Effector memory CD4-positive, alpha-beta T cell (primary cell): Measurements from ENCODE around the gene KCNK16.
A peak's percentile ranks its signal among the peaks of the same experiment; 100 is the strongest.

ENCODE experiments used
- DNase-seq, 3 donors: peaks; one replicate each; pipeline ENCODE4 v3.0.0-alpha.2; 2020
- H3K27ac ChIP-seq: 2 replicates; pipeline ENCODE4 v1.7.0; 2013; ENCODE audit warnings: mild to moderate bottlenecking, low read length, moderate library complexity; ENCODE audit not compliant: insufficient read depth, poor library complexity, severe bottlenecking
- H3K27me3 ChIP-seq: replicated peaks from 2 replicates; pipeline ENCODE4 v1.7.0; 2013; ENCODE audit warnings: mild to moderate bottlenecking, low read length; ENCODE audit not compliant: insufficient read depth, control insufficient read depth, poor library complexity, severe bottlenecking
- H3K36me3 ChIP-seq: 2 replicates; pipeline ENCODE4 v1.7.0; 2013; ENCODE audit warnings: mild to moderate bottlenecking, low read length, moderate library complexity; ENCODE audit not compliant: control insufficient read depth, insufficient read depth
- H3K4me1 ChIP-seq: 2 replicates; pipeline ENCODE4 v1.7.0; 2013; ENCODE audit warnings: low read length, mild to moderate bottlenecking; ENCODE audit not compliant: control insufficient read depth, insufficient read depth, poor library complexity, severe bottlenecking
- H3K4me3 ChIP-seq: 2 replicates; pipeline ENCODE4 v1.7.0; 2013; ENCODE audit warnings: low read length, low read depth, mild to moderate bottlenecking; ENCODE audit not compliant: insufficient read depth, poor library complexity, severe bottlenecking
- H3K9me3 ChIP-seq: 2 replicates; pipeline ENCODE4 v1.7.0; 2013; ENCODE audit warnings: mild to moderate bottlenecking, low read length, moderate library complexity; ENCODE audit not compliant: control insufficient read depth

The KCNK16 gene

DNA sequence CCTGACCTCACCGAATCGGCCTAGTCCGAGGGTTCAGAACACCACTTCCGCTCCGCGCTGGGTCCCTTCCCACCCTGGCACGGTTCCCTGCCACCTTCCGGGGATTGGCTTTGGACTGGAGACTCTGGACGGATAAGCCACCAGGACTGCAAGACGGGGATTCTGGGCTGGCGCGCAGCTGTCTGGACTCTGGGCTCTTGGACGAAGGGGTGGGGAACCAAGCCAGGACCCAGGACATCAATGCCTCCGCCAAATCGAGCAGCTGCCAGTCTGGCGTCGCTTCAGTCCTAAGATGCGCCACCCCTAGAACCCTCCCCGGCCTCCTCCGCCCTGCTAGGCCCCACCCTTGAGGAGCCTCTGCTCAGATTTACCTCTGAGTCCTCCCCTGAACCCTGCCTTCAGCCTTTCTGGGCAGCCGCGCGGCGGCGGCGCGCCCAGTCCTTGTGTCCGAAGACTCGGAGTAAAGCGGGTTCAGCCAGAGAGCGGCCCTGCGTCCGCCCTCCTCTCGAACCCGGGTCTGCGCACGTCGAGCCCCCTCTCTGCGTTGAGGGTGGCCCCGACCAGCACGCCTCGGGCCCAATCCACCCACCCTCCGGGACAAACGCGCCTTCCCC is 9.5 kb downstream of the KCNK16 start:
- Histone ChIP-seq H3K4me1 (peaks cover 5% of the 10 kb centered on the region), H3K9me3 (no peaks in the 10 kb centered on the region), H3K4me3 (no peak overlapping the region), H3K27me3 (peaks cover 13% of the 10 kb centered on the region), H3K27ac (no peak overlapping the region), H3K36me3 (no peaks in the 10 kb centered on the region)
- DNase-seq = no peak

DNA sequence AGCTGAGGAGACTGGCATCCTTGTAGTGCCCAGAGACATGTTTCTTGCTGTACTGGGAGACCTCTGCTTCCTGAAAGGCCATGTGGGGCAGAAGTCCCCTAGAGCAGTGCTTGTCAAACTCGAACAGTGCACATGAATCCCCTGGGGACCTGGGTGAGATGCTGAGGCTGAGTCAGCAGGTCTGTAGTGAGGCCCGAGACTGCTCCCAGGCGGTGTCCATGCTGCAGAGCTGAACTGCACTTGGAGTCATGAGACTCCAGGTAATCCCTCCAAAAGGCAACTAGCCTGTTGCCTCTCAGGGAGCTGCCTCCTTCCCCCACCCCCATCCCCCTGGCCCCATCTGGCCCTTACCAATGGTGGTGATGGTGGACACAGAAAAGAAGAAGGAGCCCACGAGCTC is 12.0 kb downstream of the KCNK16 start:
- peaks cover 5% of the 10 kb centered on the region for H3K4me1 ChIP-seq
- peaks cover 11% of the 10 kb centered on the region for H3K27me3 ChIP-seq
- no peak overlapping the region for H3K27ac ChIP-seq
- no peaks in the 10 kb centered on the region for H3K9me3 ChIP-seq
- no peak overlapping the region for H3K4me3 ChIP-seq
- no peaks in the 10 kb centered on the region for H3K36me3 ChIP-seq
- DNase-seq = no peak

DNA sequence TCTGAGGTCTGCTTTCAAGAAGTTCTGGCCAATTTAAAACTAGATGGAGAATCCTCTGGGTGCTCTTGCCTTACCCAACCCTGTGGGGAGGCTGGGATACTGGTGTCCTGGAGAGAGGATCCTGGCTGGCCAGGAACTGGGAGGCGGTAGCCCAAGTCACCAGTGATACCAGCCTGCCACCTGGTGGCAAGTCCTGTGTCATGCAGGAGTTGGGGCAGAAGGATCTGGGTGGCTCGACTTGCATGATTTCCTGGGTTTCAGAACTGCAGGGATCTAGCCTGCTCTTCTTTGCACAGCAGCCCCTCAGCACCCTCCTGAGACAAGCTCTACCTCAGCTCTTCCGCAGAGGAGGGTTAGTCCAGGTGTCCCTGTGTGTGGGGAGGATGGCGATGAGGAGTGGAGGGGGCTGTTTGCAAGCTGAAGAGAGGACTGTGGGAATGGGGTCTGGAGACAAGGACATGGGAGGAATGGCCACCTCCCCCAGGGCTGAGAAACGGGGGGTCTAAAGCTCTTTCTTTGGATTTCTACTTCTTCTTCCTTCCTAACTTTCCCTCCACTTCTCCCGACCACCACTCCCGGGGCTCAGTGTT is 12.5 kb downstream of the KCNK16 start:
- Histone ChIP-seq H3K9me3 (no peaks in the 10 kb centered on the region), H3K27me3 (peaks cover 10% of the 10 kb centered on the region), H3K36me3 (no peaks in the 10 kb centered on the region), H3K4me1 (peaks cover 5% of the 10 kb centered on the region), H3K27ac (no peak overlapping the region), H3K4me3 (no peak overlapping the region)
- peak in 2 of 3 donors; percentile 16 to 25 for DNase-seq

DNA sequence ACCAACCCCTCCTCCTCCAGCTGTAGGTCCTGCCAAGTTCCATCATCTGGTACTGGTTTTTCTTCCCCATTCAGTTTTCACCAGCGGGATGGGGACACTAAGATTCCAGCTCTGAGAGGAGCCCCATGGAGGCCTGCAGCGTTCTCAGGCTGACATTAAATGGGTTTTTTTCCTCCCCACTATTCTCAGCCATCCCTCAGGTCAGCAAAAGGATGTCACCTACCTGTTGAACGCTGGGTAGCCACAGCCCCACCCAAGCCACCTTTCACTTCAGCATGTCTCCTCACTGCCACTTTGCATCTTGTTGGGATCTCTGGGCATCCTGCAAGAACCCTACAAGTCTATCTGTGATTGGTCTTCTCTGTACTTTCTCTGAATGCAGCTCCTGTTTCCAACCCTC is 15.0 kb downstream of the KCNK16 start:
- H3K27me3 ChIP-seq = no peaks in the 10 kb centered on the region
- H3K4me1 ChIP-seq = no peaks in the 10 kb centered on the region
- no peaks in the 10 kb centered on the region for H3K9me3 ChIP-seq
- no peak overlapping the region for H3K4me3 ChIP-seq
- no peak overlapping the region for H3K27ac ChIP-seq
- no peak for DNase-seq
- no peaks in the 10 kb centered on the region for H3K36me3 ChIP-seq

DNA sequence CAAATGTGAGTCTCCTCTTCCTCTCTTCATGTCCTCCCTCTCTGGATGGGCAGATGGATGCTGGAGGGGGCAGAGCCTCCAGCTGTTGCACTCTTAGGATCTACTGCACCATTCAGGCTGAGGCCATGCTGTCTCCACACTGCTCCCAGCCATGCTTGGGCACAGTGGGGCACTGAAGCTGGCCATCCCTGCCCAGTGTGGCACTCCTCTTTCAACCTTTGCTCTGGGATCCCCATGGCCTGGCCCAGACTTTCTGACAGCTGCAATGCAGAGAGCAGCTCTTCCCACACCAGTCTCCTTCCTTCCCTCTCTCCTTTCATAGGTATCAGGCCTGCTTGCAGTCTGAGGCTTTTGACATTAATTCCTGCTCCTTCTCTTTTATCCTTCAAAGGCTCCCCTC is 17.6 kb downstream of the KCNK16 start:
- H3K4me1 ChIP-seq = no peaks in the 10 kb centered on the region
- no peak overlapping the region for H3K27ac ChIP-seq
- H3K4me3 ChIP-seq = no peak overlapping the region
- H3K9me3 ChIP-seq = no peaks in the 10 kb centered on the region
- no peak for DNase-seq
- no peaks in the 10 kb centered on the region for H3K36me3 ChIP-seq
- no peaks in the 10 kb centered on the region for H3K27me3 ChIP-seq

DNA sequence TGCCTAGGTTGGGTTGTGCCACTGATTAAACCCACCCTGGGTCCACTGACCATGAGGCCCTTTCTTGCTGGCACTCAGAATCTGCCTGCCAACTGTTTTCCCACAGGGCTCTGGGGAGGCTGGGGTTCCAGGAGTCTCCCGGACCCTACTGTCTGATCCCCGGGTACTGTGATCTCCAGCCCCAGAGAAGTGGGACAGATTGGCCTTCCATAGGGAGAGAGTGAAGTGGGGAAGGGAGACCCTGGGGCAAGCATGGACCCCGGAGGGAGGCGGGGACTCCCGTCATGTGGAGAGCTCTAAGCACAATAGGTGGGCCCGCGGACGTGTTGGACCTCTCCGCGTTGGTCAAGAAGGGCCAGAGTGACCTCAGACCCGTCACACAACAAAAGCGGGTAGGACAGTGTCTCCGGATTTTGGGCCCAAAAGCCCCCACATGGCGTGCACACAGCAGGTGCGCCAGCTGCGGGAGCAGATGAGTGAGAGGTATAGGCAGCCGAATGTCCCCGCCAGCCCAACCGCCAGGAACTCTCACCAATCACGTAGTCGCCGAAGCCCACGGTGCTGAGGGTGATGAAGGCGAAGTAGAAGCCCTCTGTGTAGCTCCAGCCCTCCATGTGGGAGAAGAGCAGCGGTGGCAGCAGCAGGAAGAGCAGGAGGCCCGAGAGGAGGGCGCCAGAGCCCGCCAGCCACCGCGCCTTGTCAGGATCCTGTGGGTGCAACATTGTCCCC is 18.9 kb downstream of the KCNK16 start:
- H3K4me1 ChIP-seq = no peaks in the 10 kb centered on the region
- H3K27ac ChIP-seq = no peak overlapping the region
- no peak for DNase-seq
- no peaks in the 10 kb centered on the region for H3K27me3 ChIP-seq
- no peaks in the 10 kb centered on the region for H3K36me3 ChIP-seq
- H3K4me3 ChIP-seq = no peak overlapping the region
- no peaks in the 10 kb centered on the region for H3K9me3 ChIP-seq

DNA sequence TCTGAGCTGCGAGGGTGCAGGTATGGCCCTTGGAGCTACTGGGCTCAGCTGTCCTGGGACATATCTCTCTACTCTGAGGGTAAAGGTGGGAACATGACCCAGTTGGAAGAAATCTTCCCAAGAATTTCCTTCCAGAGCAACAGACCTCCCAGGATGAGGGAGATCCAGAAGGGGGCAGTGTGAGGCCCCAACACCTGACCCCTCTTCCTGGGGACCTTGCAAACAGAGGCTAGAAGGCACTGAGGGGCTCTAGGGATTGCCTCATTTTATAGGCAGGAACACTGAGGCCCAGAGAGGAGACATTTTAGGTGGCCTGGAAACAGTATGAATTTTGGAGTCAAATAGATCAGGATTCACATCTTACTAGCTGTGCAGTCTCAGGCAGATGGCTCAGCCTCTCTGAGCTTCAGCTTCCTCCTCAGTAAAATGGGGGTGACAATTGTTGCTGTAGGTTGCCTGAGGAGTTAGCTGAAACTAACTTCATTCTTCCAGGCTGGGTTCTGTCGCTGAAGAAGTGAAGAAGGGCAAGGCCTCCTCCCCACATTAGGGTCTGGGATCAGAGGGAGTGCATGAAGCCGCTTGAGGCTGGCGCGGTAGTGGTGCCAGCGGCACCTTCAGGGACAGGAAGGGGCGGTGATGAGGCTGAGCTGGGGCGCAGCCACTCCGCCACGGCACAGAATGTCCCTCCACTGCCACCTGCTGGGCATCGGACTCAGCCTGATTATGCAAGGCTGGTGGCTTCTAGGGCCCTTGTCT is 19.7 kb downstream of the KCNK16 start:
- no peaks in the 10 kb centered on the region for H3K27me3 ChIP-seq
- no peaks in the 10 kb centered on the region for H3K36me3 ChIP-seq
- DNase-seq = peak; percentile 45 to 68 (median 56)
- no peaks in the 10 kb centered on the region for H3K4me1 ChIP-seq
- H3K4me3 ChIP-seq = no peak overlapping the region
- H3K9me3 ChIP-seq = no peaks in the 10 kb centered on the region
- H3K27ac ChIP-seq = no peak overlapping the region

DNA sequence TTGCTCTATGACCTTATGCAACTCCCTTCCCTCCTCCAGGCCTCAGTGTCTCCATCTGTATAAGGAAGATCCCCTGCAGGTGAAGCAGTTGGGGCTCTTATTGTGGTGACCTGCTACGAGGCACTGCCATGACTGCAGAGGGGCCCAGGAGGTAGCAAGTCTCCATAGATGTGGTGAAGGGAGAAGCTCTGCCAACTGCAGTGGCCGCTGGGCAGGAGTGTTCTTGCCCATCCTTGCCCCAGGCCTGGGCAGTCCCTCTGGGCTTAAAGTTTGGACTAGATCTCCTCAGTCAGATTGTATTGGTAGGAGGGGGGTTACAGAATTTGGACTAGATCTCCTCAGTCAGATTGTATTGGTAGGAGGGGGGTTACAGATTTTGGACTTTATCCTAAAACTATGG is 20.5 kb downstream of the KCNK16 start:
- H3K27ac ChIP-seq = no peak overlapping the region
- no peak for DNase-seq
- no peaks in the 10 kb centered on the region for H3K27me3 ChIP-seq
- no peaks in the 10 kb centered on the region for H3K9me3 ChIP-seq
- H3K4me3 ChIP-seq = no peak overlapping the region
- H3K4me1 ChIP-seq = no peaks in the 10 kb centered on the region
- H3K36me3 ChIP-seq = no peaks in the 10 kb centered on the region

DNA sequence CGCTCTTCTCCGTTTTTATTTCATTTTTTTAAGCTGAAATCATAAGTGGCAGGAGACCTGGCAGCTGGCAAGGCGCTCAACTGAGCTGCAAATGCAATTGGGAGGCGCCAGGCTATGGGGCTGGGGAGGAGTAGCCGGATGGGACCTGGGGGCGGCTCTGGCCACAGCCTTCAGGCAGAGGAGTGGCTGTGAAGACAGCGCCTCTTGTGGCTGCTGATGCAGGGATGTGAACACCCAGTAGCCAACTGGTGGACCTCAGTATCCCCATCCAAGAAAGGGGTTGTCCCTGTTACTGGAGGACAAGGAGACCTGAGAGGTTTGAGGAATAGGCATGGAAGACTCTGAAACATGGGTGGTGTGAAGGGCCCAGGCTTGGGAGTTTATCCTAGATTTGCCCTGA is 20.9 kb downstream of the KCNK16 start:
- Histone ChIP-seq H3K27ac (no peak overlapping the region), H3K9me3 (no peaks in the 10 kb centered on the region), H3K36me3 (no peaks in the 10 kb centered on the region), H3K4me1 (no peaks in the 10 kb centered on the region), H3K4me3 (no peak overlapping the region), H3K27me3 (no peaks in the 10 kb centered on the region)
- no peak for DNase-seq

DNA sequence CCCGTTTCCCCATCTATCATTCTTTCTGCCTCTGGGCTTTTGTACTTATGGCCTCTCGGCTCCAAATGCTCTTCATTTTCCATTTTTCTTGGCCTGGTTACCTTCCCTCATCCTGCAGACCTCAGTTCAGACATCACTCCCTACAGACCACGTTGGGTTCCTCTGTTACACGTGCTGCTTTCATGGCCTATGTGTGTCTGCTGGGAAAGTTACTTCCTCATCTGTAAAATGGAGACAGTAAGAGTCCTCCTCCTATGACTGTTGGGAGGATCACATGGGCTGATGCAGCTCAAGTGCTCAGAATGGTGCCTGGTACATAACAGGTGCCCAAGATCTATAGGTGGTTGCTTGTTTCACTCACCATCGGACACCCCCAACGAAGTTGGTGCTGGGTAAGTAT is 21.8 kb downstream of the KCNK16 start:
- Histone ChIP-seq H3K36me3 (no peaks in the 10 kb centered on the region), H3K9me3 (no peaks in the 10 kb centered on the region), H3K4me3 (no peak overlapping the region), H3K27me3 (no peaks in the 10 kb centered on the region), H3K27ac (no peak overlapping the region), H3K4me1 (no peaks in the 10 kb centered on the region)
- DNase-seq = no peak
